Measurements from ENCODE around the gene PPP2R1A. TPM values are rescaled to one million over a fixed set of nuclear protein-coding genes. Genes with fewer than 3 reads are reported as not detected.

The PPP2R1A gene
- total RNA-seq, 4 donors from 2014 or later = 145 to 176 (median 166) TPM

DNA sequence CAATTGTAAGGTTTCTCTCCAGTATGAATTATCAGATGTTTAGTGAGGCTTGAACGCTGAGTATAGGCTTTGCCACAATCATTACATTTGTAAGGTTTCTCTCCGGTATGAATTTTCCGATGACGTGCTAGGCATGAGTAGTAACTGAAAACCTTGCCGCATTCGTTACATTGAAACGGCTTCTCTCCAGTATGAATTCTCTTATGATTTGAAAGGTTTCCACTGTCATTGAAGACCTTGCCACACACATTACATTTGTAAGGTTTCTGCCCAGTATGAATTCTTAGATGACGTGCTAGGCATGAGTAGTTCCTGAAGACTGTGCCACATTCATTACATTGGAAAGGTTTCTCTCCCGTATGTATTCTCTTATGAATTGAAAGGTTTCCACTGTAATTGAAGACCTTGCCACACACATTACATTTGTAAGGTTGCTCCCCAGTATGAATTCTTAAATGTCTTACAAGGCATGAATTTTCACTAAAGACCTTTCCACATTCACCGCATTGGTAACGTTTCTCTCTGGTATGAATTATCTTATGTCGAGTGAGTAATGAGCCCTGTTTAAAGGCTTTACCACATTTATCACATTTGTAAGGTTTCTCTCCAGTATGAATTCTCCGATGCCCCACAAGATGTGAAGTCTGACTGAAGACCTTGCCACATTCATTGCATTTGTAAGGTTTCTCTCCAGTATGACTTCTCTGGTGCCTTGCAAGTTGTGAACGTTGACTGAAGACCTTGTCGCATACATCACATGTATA, 34.1 kb upstream of the PPP2R1A start:
- TF ChIP-seq, protein P1, sequence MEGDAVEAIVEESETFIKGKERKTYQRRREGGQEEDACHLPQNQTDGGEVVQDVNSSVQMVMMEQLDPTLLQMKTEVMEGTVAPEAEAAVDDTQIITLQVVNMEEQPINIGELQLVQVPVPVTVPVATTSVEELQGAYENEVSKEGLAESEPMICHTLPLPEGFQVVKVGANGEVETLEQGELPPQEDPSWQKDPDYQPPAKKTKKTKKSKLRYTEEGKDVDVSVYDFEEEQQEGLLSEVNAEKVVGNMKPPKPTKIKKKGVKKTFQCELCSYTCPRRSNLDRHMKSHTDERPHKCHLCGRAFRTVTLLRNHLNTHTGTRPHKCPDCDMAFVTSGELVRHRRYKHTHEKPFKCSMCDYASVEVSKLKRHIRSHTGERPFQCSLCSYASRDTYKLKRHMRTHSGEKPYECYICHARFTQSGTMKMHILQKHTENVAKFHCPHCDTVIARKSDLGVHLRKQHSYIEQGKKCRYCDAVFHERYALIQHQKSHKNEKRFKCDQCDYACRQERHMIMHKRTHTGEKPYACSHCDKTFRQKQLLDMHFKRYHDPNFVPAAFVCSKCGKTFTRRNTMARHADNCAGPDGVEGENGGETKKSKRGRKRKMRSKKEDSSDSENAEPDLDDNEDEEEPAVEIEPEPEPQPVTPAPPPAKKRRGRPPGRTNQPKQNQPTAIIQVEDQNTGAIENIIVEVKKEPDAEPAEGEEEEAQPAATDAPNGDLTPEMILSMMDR (IDR thresholded peaks at IDR 0.05) = no peak
- no peak for TF ChIP-seq POLR2A (IDR thresholded peaks at IDR 0.05)
- no peak for TF ChIP-seq EP300 (IDR thresholded peaks at IDR 0.05)
- H3K36me3 ChIP-seq = peaks cover 0 to 86% (median 40%) of the 10 kb centered on the region in 3 donors
- H3K27me3 ChIP-seq = no peaks in the 10 kb centered on the region
- peaks cover 0 to 82% (median 23%) of the 10 kb centered on the region in 4 donors for H3K9me3 ChIP-seq
- H3K27ac ChIP-seq = no peak overlapping the region
- DNase-seq (ENCODE audit: low spot score in 2 of 2) = no peak
- H3K4me3 ChIP-seq = no peak overlapping the region
- no peaks in the 10 kb centered on the region for H3K4me1 ChIP-seq
- WGBS, 2 donors = 96% methylated on average over 15 of the region's 15 CpGs

DNA sequence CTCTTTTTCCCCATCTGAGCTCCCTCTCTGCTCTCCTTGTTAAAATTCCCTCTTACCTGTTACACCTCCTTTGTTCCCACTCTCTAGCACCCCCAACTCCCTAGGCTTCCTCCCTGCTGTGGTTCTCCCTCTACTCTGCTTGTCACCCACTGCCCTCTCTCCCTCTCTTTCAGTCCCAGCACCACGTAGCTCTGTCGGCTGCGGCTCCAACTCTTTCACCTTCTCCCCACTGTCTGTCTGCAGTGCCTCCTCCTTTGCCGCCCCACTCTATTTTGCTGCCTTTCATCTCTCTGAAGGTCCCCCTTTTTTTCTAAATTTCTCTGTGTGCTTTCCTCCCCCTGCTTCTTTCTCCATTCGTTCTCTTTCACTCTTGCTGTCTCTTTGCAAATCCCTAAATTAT, 19.5 kb upstream of the PPP2R1A start:
- H3K4me1 ChIP-seq = peaks cover 0 to 22% (median 8%) of the 10 kb centered on the region in 4 donors
- peak overlapping the region; percentile 64 to 83 (median 68) for H3K4me3 ChIP-seq
- H3K27ac ChIP-seq = peak overlapping the region in 3 of 4 donors; percentile 80 to 92 (median 87)
- whole genome bisulfite sequencing, 2 donors = 3 to 5% methylated on average over 5 of the region's 5 CpGs
- no peaks in the 10 kb centered on the region for H3K9me3 ChIP-seq
- TF ChIP-seq POLR2A (IDR thresholded peaks at IDR 0.05) (no peak), EP300 (IDR thresholded peaks at IDR 0.05) (no peak)
- TF ChIP-seq, protein P1 (IDR thresholded peaks at IDR 0.05) = no peak
- no peak for DNase-seq (ENCODE audit: low spot score in 2 of 2)
- peaks cover 0 to 43% (median 4%) of the 10 kb centered on the region in 3 donors for H3K36me3 ChIP-seq
- H3K27me3 ChIP-seq = no peaks in the 10 kb centered on the region

DNA sequence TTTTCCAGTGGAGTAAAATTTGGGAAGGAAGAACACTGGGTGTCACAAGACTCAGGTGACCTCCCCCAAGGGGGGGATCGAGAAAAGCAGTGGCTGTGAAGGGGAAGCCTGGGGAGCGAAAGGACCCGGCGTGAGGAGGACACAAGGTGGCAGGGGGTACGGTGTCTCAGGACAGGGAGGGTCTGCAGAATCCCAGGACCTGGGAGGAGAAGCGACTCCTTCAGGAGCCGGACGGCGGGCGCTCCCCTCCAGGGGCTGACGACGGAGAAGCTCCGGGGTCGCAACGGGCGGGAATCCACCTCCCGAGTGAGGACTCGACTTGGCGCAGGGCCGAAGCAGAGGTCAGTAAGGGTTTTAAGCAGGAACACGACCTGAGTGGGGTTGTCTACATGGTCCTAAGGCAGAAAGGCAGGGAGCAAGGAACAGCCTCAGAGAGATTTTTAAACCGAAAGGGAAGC, 19.0 kb upstream of the PPP2R1A start:
- peak overlapping the region; percentile 80 to 92 (median 85) for H3K27ac ChIP-seq
- DNase-seq (ENCODE audit: low spot score in 2 of 2) = no peak
- 0 to 1% methylated on average over 21 to 22 of the region's 22 CpGs for WGBS, 2 donors
- H3K4me3 ChIP-seq = peak overlapping the region; percentile 64 to 83 (median 68)
- H3K4me1 ChIP-seq = peaks cover 0 to 22% (median 8%) of the 10 kb centered on the region in 4 donors
- no peaks in the 10 kb centered on the region for H3K9me3 ChIP-seq
- peaks cover 0 to 37% (median 4%) of the 10 kb centered on the region in 3 donors for H3K36me3 ChIP-seq
- TF ChIP-seq, protein P1 (IDR thresholded peaks at IDR 0.05) = no peak
- TF ChIP-seq EP300 (IDR thresholded peaks at IDR 0.05) (no peak), POLR2A (IDR thresholded peaks at IDR 0.05) (no peak)
- H3K27me3 ChIP-seq = no peaks in the 10 kb centered on the region

DNA sequence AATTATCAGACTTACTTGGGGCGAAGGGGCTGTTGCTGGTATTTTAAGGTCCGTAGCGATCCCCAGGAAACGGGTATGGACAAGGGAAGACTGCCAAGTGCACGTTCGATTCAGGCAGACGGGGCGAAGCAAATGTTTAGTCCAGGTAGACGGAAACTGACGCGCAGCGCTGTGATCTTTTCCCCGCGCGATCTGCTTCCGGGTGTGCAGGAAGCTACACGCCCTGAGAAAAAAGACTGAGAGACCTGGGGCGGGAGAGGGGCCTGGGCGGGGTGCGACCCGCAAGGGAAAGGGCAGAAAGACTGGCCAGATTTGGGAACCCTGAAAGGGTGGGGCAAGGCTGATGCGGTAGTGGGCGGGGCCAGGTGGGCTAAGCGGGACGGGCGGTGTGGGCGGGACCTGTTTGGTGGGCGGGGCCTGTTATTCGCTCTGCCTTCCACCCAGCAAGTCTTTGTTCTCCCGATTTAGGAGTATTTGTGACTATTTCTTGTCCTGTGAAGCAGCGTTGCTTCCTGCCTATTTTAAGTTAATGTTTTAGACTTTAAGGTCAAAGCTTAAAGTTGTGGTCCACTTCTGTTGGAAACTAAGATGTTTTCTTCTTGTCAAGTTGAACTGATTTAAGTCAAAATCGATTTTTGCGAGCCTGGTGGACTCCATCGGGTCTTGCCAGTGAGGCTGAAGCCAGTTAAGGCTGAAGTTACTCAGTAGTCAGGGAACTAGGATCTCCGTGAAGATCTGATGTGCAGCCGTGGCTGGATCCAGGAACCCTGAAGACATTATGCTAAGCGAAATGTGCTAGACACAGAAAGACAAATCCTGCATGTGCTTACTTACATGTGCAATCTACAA, 18.3 kb upstream of the PPP2R1A start, which contains the start of gene ZNF836:
ZNF836 (minus strand) TSS at position 301 of the 849 bp plus-strand sequence. CDS start 3,549 bp downstream, outside the sequence.
- no peaks in the 10 kb centered on the region for H3K27me3 ChIP-seq
- no peaks in the 10 kb centered on the region for H3K9me3 ChIP-seq
- H3K27ac ChIP-seq = peak within 1 kb of the TSS; percentile 80 to 92 (median 85)
- H3K4me1 ChIP-seq = peaks cover 0 to 22% (median 8%) of the 10 kb centered on the region in 4 donors
- peak; percentile 89 to 90 for DNase-seq (ENCODE audit: low spot score in 2 of 2)
- H3K4me3 ChIP-seq = peak within 1 kb of the TSS; percentile 64 to 83 (median 68)
- peaks cover 0 to 31% (median 4%) of the 10 kb centered on the region in 3 donors for H3K36me3 ChIP-seq
- TF ChIP-seq POLR2A (IDR thresholded peaks at IDR 0.05) (peak in 1 of 2 donors; percentile 42), EP300 (IDR thresholded peaks at IDR 0.05) (peak in 1 of 2 donors; percentile 70)
- TF ChIP-seq, protein P1 (IDR thresholded peaks at IDR 0.05) = no peak
- 7% methylated on average over 37 of the region's 37 CpGs for WGBS, 2 donors
